Activated naive CD8-positive, alpha-beta T cell treated with anti-CD3 and anti-CD28 coated beads for 36 hours (primary cell): ENCODE measurements around the gene SETBP1. TPM values are rescaled to one million over a fixed set of nuclear protein-coding genes. Genes with fewer than 3 reads are reported as not detected.

Experiments
- DNase-seq: peaks from one replicate; pipeline ENCODE4 v3.0.0; 2021
- H3K27ac Mint-ChIP-seq: one replicate; pipeline ENCODE4 v1.8.0; 2022; ENCODE audit warnings: mild to moderate bottlenecking, moderate library complexity, mixed read lengths
- H3K27me3 Mint-ChIP-seq: one replicate; pipeline ENCODE4 v1.8.0; 2022; ENCODE audit warnings: mild to moderate bottlenecking, mixed read lengths
- H3K36me3 Mint-ChIP-seq: one replicate; pipeline ENCODE4 v1.8.0; 2021; ENCODE audit warnings: mild to moderate bottlenecking, mixed read lengths
- H3K4me1 Mint-ChIP-seq: one replicate; pipeline ENCODE4 v1.8.0; 2021; ENCODE audit warnings: mixed read lengths
- H3K4me3 Mint-ChIP-seq: one replicate; pipeline ENCODE4 v1.8.0; 2022; ENCODE audit warnings: mild to moderate bottlenecking, moderate library complexity, mixed read lengths
- H3K9me3 Mint-ChIP-seq: one replicate; pipeline ENCODE4 v1.8.0; 2022; ENCODE audit warnings: mixed read lengths
- total RNA-seq, 2 experiments: library from RNA; stranded (reverse); gene quantifications; one replicate each; pipeline ENCODE4 v1.2.3, GENCODE V29; 2021

The SETBP1 gene
- total RNA-seq, 2 experiments from 2014 or later = 3.8 to 3.9 TPM

DNA sequence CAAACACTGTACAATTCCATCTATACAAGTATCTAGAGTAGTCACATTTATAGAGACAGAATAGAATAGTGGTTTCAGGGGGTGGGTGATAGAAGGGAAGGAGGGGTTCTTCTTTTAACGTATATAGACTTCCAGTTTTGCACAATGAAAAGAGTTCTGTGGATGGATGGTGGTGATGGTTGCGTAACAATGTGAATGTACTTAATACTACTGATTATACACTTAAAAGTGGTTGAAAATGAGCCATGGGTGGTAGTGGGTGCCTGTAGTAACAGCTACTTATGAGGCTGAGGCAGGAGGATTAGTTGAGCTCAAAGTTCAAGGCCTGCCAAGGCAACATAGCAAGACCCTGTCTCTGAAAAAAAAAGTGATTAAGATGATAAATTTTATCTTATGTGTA lies 85.8 kb downstream of the SETBP1 start:
- H3K4me1 Mint-ChIP-seq = peaks cover 4% of the 10 kb centered on the region
- no peak for DNase-seq
- H3K36me3 Mint-ChIP-seq = no peaks in the 10 kb centered on the region
- no peak overlapping the region for H3K27ac Mint-ChIP-seq
- peaks cover 29% of the 10 kb centered on the region for H3K27me3 Mint-ChIP-seq
- H3K9me3 Mint-ChIP-seq = peaks cover 2% of the 10 kb centered on the region
- no peak overlapping the region for H3K4me3 Mint-ChIP-seq

DNA sequence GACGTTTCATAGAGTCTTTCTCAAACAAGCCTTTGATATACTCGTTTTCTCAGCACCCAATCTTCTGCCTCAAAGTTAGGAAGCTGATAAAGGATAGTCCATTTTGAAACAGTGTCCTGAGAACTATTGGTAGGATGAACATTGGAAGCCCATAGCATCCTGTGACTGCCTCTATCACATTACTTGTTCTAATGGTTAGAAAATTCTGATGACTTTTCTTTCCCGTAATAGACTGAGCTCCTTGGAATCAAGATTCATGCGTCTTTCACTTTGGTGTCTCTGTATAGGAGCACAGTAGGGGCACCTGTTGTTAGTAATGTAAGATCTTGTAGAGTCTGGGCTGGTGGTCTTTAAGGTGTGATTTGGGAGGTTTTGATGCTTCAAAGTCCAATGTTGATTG lies 87.1 kb downstream of the SETBP1 start:
- Mint-ChIP-seq H3K36me3 (no peaks in the 10 kb centered on the region), H3K4me1 (peaks cover 5% of the 10 kb centered on the region), H3K9me3 (no peaks in the 10 kb centered on the region), H3K27me3 (peaks cover 29% of the 10 kb centered on the region), H3K27ac (no peak overlapping the region), H3K4me3 (no peak overlapping the region)
- DNase-seq = no peak

DNA sequence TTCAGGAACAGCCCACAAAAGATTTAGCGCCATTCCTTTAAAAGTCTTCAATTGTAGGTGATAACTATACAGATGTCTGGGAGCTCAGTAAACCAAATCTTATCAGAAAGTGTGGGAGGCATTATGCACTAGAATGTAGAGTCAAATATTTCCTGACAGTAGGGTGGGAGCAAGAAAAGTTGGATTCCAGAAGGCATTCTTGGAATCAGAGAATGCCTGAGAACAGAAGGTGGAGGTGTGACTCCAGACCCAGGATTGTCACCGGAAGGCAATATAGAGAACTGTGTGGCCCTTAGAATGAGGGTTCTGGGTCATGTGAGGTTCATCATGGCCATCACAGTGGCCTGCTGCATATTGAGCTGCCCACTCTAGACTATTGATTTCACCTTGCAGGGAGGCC lies 90.0 kb downstream of the SETBP1 start:
- Mint-ChIP-seq H3K27ac (no peak overlapping the region), H3K4me3 (no peak overlapping the region), H3K4me1 (peaks cover 7% of the 10 kb centered on the region), H3K27me3 (peaks cover 29% of the 10 kb centered on the region), H3K9me3 (no peaks in the 10 kb centered on the region), H3K36me3 (no peaks in the 10 kb centered on the region)
- no peak for DNase-seq

DNA sequence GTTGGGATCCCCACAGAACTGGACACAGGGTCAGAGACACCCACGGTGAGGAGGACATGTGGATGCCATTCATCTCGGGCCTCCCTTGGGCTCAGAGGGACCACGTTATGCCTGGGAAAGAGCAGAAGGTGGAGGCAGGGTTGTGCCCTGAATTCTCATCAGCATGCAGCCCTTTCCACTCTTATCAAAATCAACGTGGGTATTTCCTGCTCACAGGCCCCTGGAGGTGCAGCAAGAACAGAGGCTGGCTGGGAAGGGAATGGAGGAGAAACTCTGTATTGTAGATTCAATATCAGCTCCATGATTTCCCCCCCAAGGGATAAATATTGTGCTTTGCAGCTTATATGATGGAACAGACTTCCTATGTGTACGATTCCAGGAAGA lies 90.9 kb downstream of the SETBP1 start:
- Mint-ChIP-seq H3K4me1 (peaks cover 4% of the 10 kb centered on the region), H3K4me3 (no peak overlapping the region), H3K9me3 (no peaks in the 10 kb centered on the region), H3K27me3 (peaks cover 24% of the 10 kb centered on the region), H3K36me3 (no peaks in the 10 kb centered on the region), H3K27ac (no peak overlapping the region)
- DNase-seq = no peak

DNA sequence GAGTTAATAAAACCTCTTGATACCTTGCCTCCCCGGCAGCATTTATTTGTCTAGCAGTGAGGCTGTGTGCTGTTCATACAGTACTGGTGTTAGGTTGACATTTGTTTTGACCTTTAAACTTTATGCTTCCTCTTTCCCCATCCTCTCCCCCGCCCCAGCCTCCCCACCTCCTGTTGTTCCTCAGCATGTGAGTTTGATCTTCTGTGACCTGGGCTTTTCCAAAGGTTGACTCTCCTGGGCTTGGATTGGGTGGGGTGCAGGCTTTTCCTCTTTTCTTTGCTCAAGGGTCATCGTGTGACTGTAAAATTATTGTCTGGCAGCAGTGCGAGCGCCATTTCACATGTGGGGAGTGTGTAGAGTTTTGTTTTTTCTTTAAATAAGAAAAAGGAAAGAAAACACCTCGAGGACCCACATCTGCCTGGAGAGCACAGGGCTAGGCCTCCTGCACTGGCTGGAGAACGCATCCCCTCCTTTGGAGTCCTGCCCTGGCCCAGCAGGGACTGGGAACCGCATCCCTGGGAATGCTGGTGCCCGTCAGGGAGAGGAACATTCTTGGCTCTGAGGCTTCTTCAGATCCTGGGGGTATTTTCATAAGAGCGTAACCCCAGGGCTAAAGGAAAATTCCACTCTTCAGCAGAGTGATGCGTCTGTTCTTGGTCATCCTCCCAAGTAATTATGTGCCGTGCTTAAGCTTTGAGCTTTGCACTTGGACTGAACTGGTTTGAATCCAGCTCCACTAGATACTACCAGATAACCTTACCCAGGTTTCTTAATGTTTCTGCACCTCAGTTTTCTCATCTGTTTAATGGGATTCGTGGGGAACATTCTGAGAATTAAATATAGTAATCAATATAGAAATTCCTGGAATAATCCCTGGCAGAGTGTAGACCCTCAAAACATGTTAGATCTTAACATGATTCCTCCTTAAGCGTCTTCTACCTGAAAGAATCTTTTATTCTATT lies 91.5 kb downstream of the SETBP1 start:
- Mint-ChIP-seq H3K27me3 (peaks cover 24% of the 10 kb centered on the region), H3K9me3 (no peaks in the 10 kb centered on the region), H3K4me1 (peaks cover 4% of the 10 kb centered on the region), H3K27ac (no peak overlapping the region), H3K36me3 (no peaks in the 10 kb centered on the region), H3K4me3 (no peak overlapping the region)
- DNase-seq = no peak

DNA sequence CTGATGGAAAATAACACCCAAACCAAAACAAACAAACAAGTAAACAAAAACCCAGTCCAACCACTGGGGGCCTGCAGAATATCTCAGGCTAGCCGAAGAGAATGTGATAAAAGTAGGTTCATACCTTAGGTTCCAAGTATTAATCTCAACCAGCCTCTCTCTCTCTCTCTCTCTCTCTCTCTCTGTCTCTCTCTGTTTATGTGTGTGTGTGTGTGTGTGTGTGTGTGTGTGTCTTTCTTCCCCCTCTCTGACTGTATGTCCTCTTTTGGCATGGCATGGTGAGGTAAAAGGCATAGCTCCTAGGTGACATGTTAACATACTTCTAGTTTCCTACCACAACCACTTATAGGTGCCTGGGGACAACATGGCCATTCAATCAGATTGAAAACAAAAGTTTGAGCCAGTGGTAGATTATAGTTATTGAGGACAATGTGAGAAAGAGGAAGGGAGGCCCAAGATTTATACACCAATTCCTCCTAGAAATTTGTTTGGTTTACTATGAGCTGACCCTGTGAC lies 93.0 kb downstream of the SETBP1 start:
- Mint-ChIP-seq H3K4me1 (peaks cover 4% of the 10 kb centered on the region), H3K27ac (no peak overlapping the region), H3K9me3 (no peaks in the 10 kb centered on the region), H3K36me3 (no peaks in the 10 kb centered on the region), H3K4me3 (no peak overlapping the region), H3K27me3 (peaks cover 17% of the 10 kb centered on the region)
- DNase-seq = no peak

DNA sequence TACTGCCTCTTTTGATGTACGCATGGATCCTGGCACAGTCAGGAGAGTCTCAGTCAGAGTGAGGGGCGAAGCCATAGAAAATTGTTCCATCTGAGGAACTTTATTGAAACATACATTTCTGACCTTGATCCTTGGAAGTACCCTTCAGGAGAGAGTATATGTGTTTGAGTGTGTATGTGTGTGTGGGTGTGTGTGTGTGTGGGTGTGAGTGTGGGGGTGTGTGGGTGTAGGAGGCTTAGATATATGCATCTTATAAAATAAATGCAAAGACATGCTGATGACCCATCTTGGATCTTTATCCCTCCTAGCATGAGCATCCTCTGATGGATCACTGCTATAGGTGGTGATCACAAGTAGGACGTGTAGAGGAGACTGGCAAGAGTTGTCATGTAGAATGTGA lies 93.5 kb downstream of the SETBP1 start:
- no peak overlapping the region for H3K4me3 Mint-ChIP-seq
- H3K27me3 Mint-ChIP-seq = peaks cover 18% of the 10 kb centered on the region
- no peaks in the 10 kb centered on the region for H3K9me3 Mint-ChIP-seq
- no peak for DNase-seq
- H3K27ac Mint-ChIP-seq = no peak overlapping the region
- H3K4me1 Mint-ChIP-seq = peaks cover 4% of the 10 kb centered on the region
- H3K36me3 Mint-ChIP-seq = no peaks in the 10 kb centered on the region

DNA sequence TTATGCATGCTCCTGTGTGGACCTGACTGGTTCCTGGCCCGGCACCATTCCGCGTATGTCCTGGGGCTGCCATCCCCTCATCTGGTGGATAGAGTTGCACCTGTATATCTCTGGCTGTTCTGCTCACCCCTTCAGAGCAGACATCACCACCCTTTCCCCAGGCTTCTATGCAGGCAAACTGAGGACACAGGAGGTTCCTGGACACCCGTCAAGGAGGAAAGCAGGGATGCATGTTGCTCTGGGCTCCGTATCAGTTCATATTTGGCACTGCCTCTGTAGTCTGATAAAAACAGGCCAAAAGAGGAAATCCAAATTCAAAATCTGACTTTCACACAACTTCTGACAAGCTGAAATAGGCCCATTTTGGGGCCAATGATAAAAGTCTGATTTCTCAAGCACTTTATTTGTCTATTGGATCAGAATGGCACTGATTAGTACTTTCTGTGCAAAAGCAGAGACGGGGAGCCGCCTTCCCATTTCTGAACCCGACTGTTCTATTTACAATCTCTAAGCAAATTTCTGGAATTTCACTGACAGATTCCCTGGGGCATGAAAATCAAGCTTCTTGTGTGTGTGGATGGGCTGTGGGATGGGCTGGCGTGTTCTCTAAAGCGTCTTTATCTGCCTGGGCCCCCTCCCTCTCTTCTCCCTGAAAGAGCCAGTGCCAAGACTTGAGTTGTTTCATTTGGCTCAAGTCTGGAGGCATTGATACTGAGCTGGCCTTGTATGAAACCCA lies 96.9 kb downstream of the SETBP1 start:
- H3K4me3 Mint-ChIP-seq = no peak overlapping the region
- H3K27me3 Mint-ChIP-seq = peaks cover 15% of the 10 kb centered on the region
- H3K9me3 Mint-ChIP-seq = no peaks in the 10 kb centered on the region
- no peaks in the 10 kb centered on the region for H3K36me3 Mint-ChIP-seq
- no peak for DNase-seq
- peaks cover 2% of the 10 kb centered on the region for H3K4me1 Mint-ChIP-seq
- H3K27ac Mint-ChIP-seq = no peak overlapping the region

DNA sequence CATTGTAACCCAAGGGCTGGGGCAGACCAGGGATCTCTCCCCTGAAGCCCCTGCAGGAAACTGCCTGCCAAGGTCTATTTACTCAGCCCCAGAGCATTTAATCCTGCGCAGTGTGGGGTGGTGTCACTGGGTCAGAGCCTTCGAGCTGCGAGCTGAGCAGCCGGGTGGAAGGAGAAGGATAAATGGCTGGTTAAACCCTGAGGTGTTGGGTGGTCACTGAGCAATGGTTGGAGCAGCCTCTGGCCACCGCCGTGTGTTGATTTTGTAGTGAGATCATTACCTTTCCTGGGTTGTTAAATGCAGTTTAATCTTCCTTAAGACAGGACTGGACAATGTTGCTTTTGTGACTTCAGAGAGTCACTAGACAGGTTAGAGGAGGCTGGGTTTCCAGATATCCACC lies 98.1 kb downstream of the SETBP1 start:
- Mint-ChIP-seq H3K9me3 (no peaks in the 10 kb centered on the region), H3K4me1 (peaks cover 2% of the 10 kb centered on the region), H3K27ac (no peak overlapping the region), H3K36me3 (no peaks in the 10 kb centered on the region), H3K4me3 (no peak overlapping the region), H3K27me3 (peaks cover 18% of the 10 kb centered on the region)
- no peak for DNase-seq

DNA sequence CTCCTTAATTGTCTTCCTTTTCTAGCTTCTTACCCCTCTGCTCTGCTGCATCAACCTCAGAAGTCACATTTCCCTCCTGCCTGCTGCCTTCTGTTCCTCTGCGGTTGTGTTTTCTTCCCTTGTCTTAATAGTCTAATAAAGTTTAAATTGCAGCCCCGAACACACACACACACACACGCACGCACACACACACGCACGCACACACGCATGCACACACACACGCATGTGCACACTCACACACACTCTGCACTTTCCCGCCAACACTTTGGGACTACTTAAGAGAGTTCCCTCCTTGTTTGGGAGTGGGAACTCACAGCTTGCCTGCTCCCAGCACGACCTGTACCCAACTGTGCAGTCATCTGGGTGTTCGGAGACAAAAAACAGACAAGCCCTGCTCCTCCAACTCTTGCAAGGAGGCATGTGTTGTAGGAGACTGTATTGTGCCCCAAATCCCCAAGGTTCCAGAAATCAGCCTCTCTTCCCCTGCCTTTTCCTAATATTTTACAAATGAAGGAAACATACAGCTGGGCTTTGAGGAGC lies 99.1 kb downstream of the SETBP1 start:
- no peak overlapping the region for H3K4me3 Mint-ChIP-seq
- no peak overlapping the region for H3K27ac Mint-ChIP-seq
- H3K27me3 Mint-ChIP-seq = peaks cover 18% of the 10 kb centered on the region
- no peaks in the 10 kb centered on the region for H3K9me3 Mint-ChIP-seq
- no peaks in the 10 kb centered on the region for H3K36me3 Mint-ChIP-seq
- no peak for DNase-seq
- H3K4me1 Mint-ChIP-seq = peaks cover 2% of the 10 kb centered on the region

DNA sequence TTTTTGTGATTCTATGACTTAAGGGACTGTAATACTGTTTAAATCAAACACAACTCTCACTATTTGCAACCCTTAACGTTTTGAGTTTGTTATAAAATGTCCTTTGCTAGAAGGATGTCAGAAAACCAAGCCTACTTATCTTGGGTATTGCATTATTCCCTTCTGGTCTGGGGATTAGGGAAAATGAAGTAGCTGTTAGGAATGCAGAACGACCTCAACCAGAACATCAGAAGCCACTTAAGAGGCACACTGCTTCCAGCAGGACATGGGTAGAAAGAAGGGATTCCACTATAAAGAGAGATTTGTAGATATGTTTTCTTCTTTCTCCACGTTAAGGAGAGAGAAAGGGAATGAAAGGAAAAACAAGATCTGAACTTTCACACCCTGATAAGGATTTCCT lies 101.2 kb downstream of the SETBP1 start:
- H3K4me3 Mint-ChIP-seq = no peak overlapping the region
- no peak overlapping the region for H3K27ac Mint-ChIP-seq
- H3K4me1 Mint-ChIP-seq = peaks cover 4% of the 10 kb centered on the region
- DNase-seq = no peak
- H3K9me3 Mint-ChIP-seq = no peaks in the 10 kb centered on the region
- H3K36me3 Mint-ChIP-seq = no peaks in the 10 kb centered on the region
- peaks cover 14% of the 10 kb centered on the region for H3K27me3 Mint-ChIP-seq

DNA sequence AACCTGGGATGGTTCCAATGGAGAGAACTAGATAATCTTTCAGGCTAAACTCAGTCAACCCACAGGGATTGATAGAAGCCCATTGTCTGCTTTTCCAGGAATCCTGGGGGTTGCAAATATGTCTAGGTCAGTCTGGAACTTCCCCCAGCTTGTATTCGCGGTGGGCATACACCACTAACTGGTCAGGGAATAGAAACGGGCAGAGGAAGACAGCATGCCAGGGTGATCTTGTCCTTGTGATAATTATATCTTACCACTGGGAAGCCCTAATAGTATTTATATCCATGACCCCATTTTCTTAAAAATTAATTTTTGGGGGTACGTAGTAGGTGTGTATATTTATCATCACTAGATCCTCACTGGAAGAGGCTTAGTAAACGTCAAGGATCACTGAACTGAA lies 101.9 kb downstream of the SETBP1 start:
- peaks cover 14% of the 10 kb centered on the region for H3K27me3 Mint-ChIP-seq
- no peaks in the 10 kb centered on the region for H3K9me3 Mint-ChIP-seq
- peaks cover 4% of the 10 kb centered on the region for H3K4me1 Mint-ChIP-seq
- H3K4me3 Mint-ChIP-seq = no peak overlapping the region
- H3K36me3 Mint-ChIP-seq = no peaks in the 10 kb centered on the region
- no peak for DNase-seq
- H3K27ac Mint-ChIP-seq = no peak overlapping the region

DNA sequence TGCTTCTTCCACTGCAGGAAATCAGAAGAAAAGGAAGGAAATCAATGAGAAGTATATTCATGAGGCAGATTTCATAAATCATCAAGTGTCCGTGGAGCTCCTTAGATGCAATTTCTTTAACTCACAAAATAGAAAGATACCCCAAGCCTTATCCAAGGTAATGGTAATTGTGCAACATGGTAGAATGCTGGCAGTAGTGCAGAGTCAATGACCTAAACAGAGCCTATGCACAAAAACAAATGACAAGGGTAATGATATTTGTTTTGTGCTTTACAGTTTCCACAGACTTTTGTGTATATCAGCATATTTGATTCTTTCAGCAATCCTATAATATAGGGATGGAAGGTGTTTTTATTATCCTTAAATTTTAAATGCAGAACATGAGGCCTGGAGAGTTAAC lies 102.7 kb downstream of the SETBP1 start:
- Mint-ChIP-seq H3K4me3 (no peak overlapping the region), H3K4me1 (peaks cover 4% of the 10 kb centered on the region), H3K27ac (no peak overlapping the region), H3K9me3 (no peaks in the 10 kb centered on the region), H3K27me3 (peaks cover 14% of the 10 kb centered on the region), H3K36me3 (no peaks in the 10 kb centered on the region)
- DNase-seq = no peak

DNA sequence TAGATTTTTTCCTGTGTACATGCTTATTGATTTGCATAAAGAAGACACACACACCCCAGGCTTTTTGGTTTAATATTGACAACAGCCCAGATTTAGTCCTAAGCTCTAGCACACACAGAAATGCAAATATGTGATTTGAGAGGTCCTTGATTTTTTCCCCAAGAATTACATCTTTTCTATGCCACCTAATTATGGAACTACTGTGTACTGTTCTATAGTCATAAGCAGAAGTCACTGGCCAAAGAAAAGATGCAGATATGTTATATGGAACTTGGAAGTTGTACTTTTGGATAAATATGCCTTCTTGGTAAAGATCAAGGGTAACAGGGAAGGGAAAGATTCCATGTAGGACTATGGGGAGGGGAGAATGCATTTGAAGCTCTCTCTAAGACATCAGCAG lies 105.6 kb downstream of the SETBP1 start:
- Mint-ChIP-seq H3K27ac (no peak overlapping the region), H3K4me1 (peaks cover 4% of the 10 kb centered on the region), H3K9me3 (no peaks in the 10 kb centered on the region), H3K36me3 (no peaks in the 10 kb centered on the region), H3K27me3 (peaks cover 11% of the 10 kb centered on the region), H3K4me3 (no peak overlapping the region)
- no peak for DNase-seq

DNA sequence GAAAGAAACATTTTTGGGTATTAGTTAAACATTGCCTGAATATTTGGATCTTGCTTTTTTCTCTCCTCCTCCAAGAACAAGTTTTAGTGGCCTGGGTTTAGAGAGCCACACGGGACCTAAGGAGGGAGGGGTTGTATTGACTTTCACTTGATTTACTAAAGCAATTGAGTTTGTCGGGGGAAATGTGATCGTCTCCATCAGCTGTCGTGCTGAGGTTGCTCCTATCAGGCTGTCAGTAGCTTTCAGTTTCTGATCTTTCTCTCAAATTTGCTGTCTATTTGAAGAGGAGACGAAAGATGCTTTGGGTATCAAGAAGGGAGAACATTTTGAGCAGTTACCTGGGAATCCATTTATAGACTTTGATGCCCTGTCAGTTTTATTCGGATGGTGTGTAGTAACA lies 106.0 kb downstream of the SETBP1 start:
- Mint-ChIP-seq H3K9me3 (no peaks in the 10 kb centered on the region), H3K36me3 (no peaks in the 10 kb centered on the region), H3K27me3 (peaks cover 11% of the 10 kb centered on the region), H3K4me3 (no peak overlapping the region), H3K4me1 (peaks cover 4% of the 10 kb centered on the region), H3K27ac (no peak overlapping the region)
- DNase-seq = no peak
